Fibroblast of skin of right quadriceps (primary cell): Measurements from ENCODE around the gene PCDHB6.
"Not testable (repeated sequence)": the region's sequence is repeated elsewhere in the genome, so short reads cannot be mapped to it uniquely, and the experiment has no call there.

Experiments
- DNase-seq: peaks from one replicate; pipeline ENCODE4 v3.0.0-alpha.2; 2013

PCDHB6 gene

DNA sequence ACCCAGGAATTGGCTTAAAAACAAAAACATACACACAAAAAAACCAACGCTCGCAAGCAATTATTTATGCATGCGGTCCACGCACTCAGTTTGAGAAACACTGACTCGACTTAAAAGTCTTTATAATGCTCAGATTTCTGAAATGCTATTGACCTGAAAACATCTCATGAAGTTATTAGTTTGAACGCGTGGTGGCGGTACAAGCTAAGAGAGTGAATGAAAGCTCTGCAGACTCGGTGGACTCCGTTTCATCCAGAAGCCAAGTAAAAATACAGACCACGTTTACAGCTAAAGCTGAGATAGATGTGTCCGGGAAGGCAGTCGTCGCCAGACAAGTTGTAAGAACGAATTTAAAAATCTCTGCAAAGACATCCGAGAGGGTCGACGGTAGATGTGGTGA, at the start of gene PCDHB6:
Gene PCDHB6 (plus strand): TSS at position 246 of the 400 bp plus-strand sequence. CDS start 201 bp downstream, outside the sequence.
- DNase-seq = no peak

DNA sequence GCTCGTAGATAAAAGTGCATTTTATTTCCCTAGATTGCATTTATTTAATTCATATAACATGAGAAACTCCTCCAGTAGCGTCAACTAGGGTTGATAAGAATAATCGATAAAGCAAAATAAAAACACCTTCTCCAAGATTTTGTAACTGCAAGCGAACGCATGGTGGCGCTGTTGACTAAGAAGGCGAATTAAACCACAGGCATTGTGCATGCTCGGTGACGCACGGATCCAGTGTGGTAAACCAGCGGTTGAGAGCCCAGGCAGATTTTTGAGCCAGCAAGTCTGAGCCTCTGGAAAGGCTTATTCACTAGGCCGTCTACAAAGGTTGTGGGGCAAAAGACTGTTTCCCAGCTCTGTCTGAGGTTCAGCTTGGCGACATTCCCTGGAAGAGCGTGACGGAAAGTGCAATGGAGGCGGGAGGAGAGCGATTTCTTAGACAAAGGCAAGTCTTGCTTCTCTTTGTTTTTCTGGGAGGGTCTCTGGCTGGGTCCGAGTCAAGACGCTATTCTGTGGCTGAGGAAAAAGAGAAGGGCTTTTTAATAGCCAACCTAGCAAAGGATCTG, 49.5 kb upstream of the PCDHB6 start, which contains the start of gene PCDHB3:
Gene PCDHB3 (plus strand): TSS at position 231 of the 563 bp plus-strand sequence. CDS start 177 bp downstream, at position 408.
- peak; percentile 16 for DNase-seq

- no peak for DNase-seq
Measured at GRCh38 chr5:141101059-141101458, 48.8 kb upstream of the PCDHB6 start.

GRCh38 chr5:141102070-141102469, 47.8 kb upstream of the PCDHB6 start:
- DNase-seq = not testable (repeated sequence)

- DNase-seq = not testable (repeated sequence)
Measured at GRCh38 chr5:141102471-141102870, 47.4 kb upstream of the PCDHB6 start.

- no peak for DNase-seq
Measured at GRCh38 chr5:141105350-141105749, 44.5 kb upstream of the PCDHB6 start.

- DNase-seq = no peak
Measured at GRCh38 chr5:141119250-141119649, 30.6 kb upstream of the PCDHB6 start.

GRCh38 chr5:141121563-141121962, 28.3 kb upstream of the PCDHB6 start, which contains the start of gene PCDHB4:
TSS of gene PCDHB4 (plus strand) at chr5:141121818. CDS start at chr5:141121999, 181 bp downstream.
- DNase-seq = no peak

DNA sequence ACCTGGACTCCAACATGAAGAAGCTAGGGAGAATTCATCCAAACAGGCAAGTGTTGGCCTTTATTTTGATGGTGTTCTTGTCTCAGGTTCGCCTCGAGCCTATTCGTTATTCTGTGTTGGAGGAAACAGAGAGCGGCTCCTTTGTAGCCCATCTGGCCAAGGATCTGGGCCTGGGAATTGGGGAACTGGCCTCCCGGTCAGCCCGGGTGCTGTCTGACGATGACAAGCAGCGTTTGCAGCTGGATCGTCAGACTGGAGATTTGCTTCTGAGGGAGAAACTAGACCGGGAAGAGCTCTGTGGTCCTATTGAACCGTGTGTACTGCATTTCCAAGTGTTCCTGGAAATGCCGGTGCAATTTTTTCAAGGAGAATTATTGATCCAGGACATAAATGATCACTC, 27.9 kb upstream of the PCDHB6 start:
- no peak for DNase-seq

- DNase-seq = not testable (repeated sequence)
Measured at GRCh38 chr5:141123396-141124135, 26.3 kb upstream of the PCDHB6 start.

- DNase-seq = no peak
Measured at GRCh38 chr5:141127305-141127704, 22.6 kb upstream of the PCDHB6 start.

DNA sequence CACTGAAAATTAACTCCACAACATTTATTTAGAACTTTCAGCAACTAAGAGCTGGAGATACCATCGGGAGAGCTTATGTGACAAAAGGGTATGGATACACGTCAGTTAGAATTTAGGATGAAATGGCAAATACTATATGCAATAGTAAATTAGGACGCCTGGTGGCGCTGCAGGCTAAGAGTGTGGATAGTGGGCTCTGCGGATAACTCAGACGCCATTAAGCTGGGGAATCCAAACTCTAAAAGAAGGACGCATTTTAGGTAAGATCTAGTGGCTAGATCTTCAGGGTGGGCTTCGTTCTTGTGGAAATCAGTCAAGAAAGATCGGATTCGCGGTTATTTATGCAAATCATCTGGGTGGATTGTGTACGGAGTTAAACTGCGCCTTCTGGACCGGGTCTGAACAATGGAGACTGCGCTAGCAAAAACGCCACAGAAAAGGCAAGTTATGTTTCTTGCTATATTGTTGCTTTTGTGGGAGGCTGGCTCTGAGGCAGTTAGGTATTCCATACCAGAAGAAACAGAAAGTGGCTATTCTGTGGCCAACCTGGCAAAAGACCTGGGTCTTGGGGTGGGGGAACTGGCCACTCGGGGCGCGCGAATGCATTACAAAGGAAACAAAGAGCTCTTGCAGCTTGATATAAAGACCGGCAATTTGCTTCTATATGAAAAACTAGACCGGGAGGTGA, 14.7 kb upstream of the PCDHB6 start, which contains the start of gene PCDHB5:
Gene PCDHB5 (plus strand): TSS at position 177 of the 688 bp plus-strand sequence. CDS start 229 bp downstream, at position 406.
- DNase-seq = peak; percentile 2

- DNase-seq = no peak
Measured at GRCh38 chr5:141135718-141136266, 14.1 kb upstream of the PCDHB6 start.

DNA sequence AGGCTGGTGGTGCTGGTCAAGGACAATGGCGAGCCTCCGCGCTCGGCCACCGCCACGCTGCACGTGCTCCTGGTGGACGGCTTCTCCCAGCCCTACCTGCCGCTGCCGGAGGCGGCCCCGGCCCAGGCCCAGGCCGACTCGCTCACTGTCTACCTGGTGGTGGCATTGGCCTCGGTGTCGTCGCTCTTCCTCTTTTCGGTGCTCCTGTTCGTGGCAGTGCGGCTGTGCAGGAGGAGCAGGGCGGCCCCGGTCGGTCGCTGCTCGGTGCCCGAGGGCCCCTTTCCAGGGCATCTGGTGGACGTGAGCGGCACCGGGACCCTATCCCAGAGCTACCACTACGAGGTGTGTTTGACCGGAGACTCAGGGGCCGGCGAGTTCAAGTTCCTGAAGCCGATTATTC, 12.5 kb upstream of the PCDHB6 start:
- DNase-seq = not testable (repeated sequence)

DNA sequence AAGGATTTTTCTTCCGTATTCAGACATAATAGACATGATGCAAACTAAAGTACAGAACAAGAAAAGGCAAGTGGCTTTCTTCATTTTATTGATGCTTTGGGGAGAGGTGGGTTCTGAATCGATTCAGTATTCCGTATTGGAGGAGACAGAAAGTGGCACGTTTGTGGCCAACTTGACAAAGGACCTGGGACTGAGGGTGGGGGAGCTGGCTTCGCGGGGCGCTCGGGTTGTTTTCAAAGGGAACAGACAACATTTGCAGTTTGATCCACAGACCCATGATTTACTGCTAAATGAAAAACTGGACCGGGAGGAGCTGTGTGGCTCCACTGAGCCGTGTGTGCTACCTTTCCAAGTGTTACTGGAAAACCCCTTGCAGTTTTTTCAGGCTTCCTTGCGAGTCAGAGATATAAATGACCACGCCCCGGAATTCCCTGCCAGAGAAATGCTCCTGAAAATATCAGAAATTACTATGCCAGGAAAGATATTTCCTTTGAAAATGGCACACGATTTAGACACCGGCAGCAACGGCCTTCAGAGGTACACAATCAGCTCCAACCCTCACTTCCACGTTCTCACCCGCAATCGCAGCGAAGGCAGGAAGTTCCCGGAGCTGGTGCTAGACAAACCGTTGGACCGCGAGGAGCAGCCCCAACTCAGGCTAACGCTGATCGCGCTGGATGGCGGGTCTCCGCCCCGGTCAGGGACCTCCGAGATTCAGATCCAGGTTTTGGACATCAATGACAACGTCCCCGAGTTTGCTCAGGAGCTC, 551 bp downstream of the PCDHB6 start:
- no peak for DNase-seq

- no peak for DNase-seq
Measured at GRCh38 chr5:141150993-141151325, 1.1 kb downstream of the PCDHB6 start.

DNA sequence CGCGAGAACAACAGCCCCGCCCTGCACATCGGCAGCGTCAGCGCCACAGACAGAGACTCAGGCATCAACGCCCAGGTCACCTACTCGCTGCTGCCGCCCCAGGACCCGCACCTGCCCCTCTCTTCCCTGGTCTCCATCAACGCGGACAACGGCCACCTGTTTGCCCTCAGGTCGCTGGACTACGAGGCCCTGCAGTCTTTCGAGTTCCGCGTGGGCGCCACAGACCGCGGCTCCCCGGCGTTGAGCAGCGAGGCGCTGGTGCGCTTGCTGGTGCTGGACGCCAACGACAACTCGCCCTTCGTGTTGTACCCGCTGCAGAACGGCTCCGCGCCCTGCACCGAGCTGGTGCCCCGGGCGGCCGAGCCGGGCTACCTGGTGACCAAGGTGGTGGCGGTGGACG, 1.8 kb downstream of the PCDHB6 start:
- DNase-seq = not testable (repeated sequence)

GRCh38 chr5:141152096-141152495, 2.2 kb downstream of the PCDHB6 start:
- DNase-seq = not testable (repeated sequence)

GRCh38 chr5:141155540-141156374, 5.9 kb downstream of the PCDHB6 start:
- DNase-seq = no peak

GRCh38 chr5:141157356-141157755, 7.5 kb downstream of the PCDHB6 start:
- not testable (repeated sequence) for DNase-seq

- not testable (repeated sequence) for DNase-seq
Measured at GRCh38 chr5:141157901-141158300, 8.0 kb downstream of the PCDHB6 start.
